Measurements from ENCODE around the gene BCAS3.

GRCh38 chr17:60659156-60659555 lies 18.5 kb upstream of the BCAS3 start:
- TF ChIP-seq CTCF (IDR thresholded peaks at IDR 0.05) = no peak
- no peak for TF ChIP-seq POLR2A (IDR thresholded peaks at IDR 0.05)
